Measurements from ENCODE around the gene DCDC2B.
"Not testable (repeated sequence)": the region's sequence is repeated elsewhere in the genome, so short reads cannot be mapped to it uniquely, and the experiment has no call there.

DCDC2B gene

GRCh38 chr1:32208891-32209328 is at the start of gene DCDC2B:
DCDC2B (plus strand) TSS chr1:32209089; CDS start chr1:32209094, 5 bp downstream.
- DNase-seq, result no peak

GRCh38 chr1:32159189-32159588 is 49.7 kb upstream of the DCDC2B start:
- no peak for DNase-seq

GRCh38 chr1:32163405-32163804 is 45.5 kb upstream of the DCDC2B start:
- no peak for DNase-seq

DNA sequence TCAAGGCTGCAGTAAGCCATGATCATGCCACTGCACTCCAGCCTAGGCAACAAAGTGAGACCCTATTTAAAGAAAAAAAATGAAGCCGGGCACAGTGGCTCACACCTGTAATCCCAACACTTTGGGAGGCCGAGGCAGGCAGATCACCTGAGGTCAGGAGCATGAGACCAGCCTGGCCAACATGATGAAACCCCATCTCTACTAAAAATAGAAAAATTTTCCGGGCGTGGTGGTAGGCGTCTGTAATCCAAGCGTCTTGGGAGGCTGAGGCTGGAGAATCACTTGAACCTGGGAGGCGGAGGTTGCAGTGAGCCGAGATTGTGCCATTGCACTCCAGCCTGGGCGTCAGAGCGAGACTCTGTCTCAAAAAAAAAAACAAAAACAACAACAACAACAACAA is 43.3 kb upstream of the DCDC2B start:
- DNase-seq, result not testable (repeated sequence)

GRCh38 chr1:32170991-32171390 is 37.9 kb upstream of the DCDC2B start:
- no peak for DNase-seq

DNA sequence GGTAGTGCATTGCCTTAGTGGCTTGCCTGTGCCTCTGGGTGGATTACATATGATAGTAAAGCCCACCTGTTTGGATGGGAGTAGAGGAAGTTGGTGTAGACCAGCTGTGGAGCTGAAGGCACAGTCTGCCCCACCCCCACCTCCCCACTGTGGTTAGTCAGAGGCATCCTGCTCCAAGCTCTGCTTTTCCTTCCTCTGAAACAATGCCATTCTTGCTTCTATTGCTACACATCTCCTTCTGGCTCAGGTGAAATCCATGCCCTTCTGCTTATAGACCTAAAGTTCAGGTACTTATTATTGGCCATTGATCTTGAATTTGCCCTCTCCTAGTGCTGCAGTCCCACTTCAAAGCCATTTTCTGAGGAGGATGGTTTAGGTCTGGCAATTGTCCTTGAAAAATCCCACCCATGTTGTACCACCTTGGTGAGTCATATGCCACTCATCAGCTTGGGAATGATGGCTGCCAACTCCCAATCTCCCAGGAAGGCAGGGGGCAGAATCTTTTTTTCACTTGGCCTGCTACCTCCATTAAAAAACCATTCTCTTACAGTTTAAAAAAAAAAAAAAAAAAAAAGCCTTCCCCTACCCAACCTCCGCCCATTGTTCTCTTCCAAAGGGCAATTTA is 36.2 kb upstream of the DCDC2B start:
- peak; percentile 41 for DNase-seq

DNA sequence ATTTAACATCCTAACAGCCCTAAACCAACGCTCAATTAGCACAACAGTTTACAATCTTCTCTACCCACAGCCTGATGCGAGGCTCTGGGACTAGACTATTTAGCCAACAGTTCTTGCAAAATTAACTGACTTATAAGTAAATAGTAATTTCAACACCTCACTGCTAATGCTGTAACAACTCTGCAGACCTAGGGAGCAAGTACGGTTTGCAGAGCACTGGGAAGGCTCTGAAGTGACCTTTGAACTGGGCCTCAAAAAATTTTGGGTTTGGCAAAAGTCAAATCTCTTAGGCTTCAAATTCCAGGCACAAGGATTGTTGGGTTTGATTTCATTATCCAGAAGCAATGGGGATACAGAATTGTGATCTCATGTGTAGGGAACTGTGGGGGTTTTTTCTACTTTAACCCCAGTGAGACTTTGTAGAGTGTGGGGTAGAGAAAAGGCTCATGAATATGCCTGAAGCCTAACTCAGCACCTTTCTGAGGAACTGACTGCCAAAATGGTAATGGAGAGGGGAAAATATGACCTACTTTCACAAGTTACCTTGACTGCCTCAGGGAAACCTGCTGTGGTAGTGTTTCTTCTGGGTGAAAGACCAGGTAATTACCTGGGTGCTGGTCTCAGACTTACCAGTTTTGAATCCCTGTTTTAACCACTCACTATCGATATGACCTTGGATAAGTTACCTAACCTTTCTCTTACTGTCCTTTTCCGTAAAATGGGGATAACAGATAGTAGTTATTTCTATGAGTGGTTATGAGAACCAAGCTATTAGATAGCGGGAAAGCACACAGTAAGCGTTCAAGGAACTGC is 30.3 kb upstream of the DCDC2B start:
- DNase-seq, result no peak

- DNase-seq, result no peak
Observed at GRCh38 chr1:32179193-32179442, 29.8 kb upstream of the DCDC2B start.

GRCh38 chr1:32179443-32180185 is 29.3 kb upstream of the DCDC2B start, which contains the start of gene TXLNA:
TXLNA (plus strand) TSS chr1:32179675; CDS start chr1:32180346, 671 bp downstream.
- peak; percentile 91 for DNase-seq

DNA sequence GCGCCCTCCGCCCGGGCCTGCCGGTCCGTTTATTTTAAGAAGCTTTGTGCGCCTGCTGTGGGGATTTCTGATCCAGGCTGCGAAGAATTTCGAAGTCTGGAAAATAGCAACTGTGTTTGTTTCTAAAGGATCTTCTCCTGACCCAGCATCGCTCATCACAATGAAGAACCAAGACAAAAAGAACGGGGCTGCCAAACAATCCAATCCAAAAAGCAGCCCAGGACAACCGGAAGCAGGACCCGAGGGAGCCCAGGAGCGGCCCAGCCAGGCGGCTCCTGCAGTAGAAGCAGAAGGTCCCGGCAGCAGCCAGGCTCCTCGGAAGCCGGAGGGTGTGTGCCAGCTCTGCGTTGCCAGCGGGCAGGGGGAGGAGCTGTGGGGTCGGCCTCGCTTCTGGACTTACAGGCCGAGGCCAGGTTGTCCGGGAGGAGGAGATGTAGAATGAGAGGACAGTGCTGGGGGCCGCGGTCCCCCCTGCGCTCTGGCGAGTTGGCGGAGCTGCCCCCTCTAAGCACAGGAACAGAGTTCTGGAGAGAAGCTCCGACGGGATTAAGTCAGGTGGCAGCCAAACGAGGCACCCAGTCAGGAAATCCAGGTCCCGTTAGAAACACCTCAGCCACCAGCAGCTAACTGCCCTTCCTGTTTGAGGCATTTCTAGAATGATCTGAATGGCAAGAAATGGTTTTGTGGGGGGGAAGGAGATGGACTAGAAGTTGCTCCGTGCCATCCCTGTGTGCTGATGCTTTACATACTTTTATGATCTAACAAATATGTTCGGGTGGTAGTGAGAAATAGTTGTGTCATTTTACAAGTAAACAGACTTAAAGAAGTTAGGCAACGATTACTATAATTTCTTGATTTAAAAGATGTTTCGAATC is 28.5 kb upstream of the DCDC2B start:
- no peak for DNase-seq

DNA sequence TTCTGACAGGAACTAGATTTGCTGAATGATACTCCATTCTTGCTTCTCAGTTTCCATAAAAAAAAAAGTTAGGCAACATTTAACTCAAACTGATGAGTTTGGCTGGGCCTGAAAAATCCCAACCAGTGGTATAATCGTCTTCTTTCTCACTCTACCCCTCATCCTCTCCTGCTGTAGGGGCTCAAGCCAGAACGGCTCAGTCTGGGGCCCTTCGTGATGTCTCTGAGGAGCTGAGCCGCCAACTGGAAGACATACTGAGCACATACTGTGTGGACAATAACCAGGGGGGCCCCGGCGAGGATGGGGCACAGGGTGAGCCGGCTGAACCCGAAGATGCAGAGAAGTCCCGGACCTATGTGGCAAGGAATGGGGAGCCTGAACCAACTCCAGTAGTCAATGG is 27.8 kb upstream of the DCDC2B start:
- no peak for DNase-seq

DNA sequence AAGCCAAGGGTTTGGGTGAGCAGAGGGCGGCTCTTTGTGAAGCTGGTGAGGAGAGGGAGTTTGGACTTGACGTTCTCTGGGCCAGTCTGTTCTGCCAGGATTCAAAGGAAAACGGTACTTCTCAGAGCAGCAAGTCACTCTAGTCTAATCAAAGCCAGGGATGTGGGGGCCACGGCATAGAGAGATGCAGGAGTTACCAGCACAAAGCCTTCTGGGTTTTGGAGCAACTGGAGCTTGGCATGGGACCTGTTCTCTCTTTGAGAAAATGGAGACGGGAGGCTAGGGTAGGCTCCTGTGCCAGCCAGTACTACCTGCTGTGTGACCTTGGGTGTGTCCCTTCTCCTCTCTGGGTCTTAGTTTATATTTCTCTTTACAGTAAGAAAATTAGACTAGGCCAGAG is 27.3 kb upstream of the DCDC2B start:
- DNase-seq, result no peak

GRCh38 chr1:32182060-32182459 is 26.8 kb upstream of the DCDC2B start:
- DNase-seq, result no peak

- no peak for DNase-seq
Observed at GRCh38 chr1:32184650-32185049, 24.2 kb upstream of the DCDC2B start.

DNA sequence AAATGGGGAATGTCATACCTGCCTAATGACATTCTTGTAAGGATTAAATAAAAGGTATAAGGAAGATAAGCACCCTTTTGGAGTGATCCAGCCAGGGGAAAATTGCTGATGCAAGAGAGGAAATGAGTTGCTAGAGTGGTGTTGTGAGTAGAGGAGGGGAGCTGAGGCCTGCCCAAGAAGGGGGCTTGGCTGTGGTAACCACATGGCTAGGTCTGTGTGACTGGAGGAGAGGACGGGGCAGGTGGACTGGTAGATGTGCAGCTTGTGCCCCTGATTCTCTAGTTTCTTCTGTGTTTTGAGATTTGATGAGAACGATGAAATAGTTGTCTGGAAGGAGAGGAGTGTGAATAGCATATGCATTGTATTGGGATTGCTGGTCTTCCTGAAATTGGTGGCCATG is 22.8 kb upstream of the DCDC2B start:
- no peak for DNase-seq

DNA sequence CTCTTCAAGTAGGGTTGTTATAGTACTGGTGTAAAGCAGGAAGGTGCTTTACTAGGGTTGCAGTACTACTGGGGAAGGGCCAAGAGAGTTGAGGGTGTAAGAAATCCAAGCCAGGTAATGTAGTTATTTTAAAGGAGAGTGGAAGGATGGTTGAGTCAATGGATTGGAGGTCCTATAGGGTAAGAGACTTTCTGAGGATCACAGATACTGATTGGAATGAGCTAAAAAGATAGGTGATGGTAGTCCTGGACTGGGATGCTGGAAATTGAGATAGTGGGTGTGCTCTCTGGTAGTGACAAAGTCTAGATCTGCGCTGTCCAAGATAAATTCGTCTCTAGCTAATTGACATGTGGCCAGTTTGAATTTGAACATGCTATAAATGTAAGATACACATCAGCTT is 22.4 kb upstream of the DCDC2B start:
- DNase-seq, result no peak

- DNase-seq, result no peak
Observed at GRCh38 chr1:32187850-32188249, 21.0 kb upstream of the DCDC2B start.

GRCh38 chr1:32192220-32192948 is 16.5 kb upstream of the DCDC2B start:
- DNase-seq, result no peak

DNA sequence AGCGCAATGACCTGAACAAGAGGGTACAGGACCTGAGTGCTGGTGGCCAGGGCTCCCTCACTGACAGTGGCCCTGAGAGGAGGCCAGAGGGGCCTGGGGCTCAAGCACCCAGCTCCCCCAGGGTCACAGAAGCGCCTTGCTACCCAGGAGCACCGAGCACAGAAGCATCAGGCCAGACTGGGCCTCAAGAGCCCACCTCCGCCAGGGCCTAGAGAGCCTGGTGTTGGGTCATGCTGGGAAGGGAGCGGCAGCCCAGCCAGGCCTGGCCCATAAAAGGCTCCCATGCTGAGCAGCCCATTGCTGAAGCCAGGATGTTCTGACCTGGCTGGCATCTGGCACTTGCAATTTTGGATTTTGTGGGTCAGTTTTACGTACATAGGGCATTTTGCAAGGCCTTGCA is 13.9 kb upstream of the DCDC2B start:
- no peak for DNase-seq

DNA sequence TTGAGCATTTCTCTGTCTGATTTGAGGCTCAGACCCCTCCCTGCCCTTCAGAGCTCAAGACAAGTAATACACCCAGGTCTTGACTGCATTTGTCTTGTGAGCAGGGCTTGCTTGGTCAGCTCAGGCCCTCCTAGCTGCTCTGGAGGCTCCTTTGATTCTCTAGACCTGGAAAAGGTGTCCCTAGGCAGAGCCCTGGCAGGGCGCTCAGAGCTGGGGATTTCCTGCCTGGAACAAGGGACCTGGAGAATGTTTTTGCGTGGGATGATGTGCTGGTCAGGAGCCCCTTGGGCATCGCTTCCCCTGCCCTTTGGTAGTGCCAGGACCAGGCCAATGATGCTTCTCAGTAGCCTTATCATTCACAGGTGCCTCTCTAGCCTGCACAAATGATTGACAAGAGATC is 13.4 kb upstream of the DCDC2B start:
- no peak for DNase-seq

DNA sequence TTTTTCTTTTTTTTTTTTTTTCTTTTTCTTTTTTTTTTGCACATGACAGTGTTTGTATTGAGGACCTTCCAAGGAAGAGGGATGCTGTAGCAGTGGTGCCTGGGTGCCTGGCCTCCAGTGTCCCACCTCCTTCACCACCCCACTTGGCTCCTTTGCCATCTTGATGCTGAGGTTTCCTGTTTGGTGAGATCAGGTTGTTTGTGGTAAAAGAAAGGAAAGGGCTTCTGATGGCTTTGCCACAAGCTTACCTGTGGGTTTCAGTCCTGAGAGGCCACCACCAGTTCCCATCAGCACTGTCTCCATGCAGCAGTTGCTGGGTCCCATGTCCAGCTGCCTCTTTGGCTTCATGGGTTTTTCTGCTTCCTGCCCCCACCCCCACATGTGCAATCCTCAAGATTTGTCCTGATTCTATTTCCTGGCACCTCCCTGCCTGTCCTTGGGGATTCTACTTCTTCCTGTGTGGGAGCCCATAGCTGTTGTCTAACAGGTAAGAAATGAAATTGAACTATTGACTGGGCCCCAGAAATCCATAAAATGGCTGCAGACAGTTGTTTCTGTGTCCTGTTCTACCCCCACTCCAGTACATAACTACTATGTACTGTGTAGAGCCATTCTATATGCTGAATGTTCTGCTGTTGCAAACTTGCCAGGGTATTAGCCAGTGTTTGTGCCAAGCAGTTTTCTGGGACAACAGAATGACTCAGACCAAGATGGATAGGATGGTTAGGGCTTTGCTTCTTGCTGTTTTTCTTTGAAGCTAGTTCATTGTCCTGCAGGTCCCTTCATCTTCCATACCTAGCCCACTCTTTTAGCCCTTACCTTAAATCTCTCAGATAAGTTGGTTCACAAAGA is 12.7 kb upstream of the DCDC2B start:
- DNase-seq, result peak; percentile 8
